Stimulated activated CD8-positive, alpha-beta memory T cell treated with anti-CD3 and anti-CD28 coated beads, Interleukin-2, amount 100 ng/mL, for 1 hour (primary cell): ENCODE measurements around the gene DPYD.

Experiments used
- DNase-seq, 2 donors: peaks; one replicate each; pipeline ENCODE4 v3.0.0-alpha.2; 2020; ENCODE audit warnings: low read depth in 2 of 2

The DPYD gene

DNA sequence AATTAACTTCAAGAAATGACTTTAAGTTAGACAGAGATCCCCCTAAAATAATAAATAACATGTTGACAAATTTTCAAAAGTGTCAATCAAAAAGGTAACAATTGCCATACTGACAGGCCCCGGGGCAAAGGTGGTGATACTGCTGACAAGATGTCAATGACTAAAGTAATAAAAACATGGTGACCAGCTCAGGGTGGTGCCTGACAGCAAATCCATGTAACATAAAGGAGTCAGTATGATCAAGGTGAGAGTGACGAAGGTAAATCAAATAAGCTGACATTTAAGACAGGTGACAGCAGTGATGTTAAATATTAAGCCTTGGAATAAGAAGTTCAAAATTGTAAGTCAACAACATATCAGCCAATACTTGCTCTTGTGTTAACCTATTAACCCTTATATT lies 387.5 kb downstream of the DPYD start:
- DNase-seq, result no peak

GRCh38 chr1:97529600-97529999 lies 391.2 kb downstream of the DPYD start:
- DNase-seq, result no peak

GRCh38 chr1:97524211-97524610 lies 396.6 kb downstream of the DPYD start:
- DNase-seq, result no peak

DNA sequence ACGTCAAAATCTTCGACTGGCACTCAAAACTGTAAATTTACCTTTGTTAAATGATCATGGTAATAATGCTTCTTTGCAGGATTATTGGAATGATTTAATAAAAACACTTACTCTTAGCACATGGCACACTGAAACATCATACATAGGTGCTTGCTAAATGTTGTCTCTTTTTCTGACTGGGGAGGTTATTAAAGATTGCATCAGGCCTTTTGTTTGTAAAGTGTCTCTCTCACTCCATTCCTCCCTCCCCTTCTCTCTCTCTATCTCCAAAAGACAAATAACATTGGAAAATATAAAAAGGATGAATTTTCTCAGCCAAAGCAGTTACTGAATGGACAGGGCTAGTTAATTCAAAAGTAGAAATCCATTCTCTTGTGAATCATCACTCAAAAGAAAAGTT lies 404.2 kb downstream of the DPYD start:
- DNase-seq, result no peak

GRCh38 chr1:97508653-97509218 lies 412.1 kb downstream of the DPYD start:
- DNase-seq, result no peak

DNA sequence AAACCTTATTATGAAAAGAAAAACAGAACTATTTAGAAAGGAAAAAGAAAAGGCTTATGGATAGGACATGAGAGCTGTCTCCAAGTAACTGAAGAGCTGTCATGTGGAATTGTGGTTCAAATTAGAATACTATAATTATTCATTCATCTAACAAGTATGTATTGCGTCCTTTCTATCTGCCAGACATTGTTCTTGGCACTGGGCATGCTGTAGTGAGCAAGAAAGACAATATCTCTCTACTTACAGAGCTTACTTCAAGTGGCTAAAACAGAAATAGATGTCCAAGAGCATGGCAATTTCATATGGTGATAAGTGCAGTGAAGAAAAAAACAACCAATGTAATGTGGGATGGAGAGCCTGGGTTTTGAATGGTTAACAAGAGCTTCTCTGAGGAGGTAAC lies 413.0 kb downstream of the DPYD start:
- DNase-seq, result no peak

- DNase-seq, result no peak
Observed at GRCh38 chr1:97506368-97506767, 414.5 kb downstream of the DPYD start.

DNA sequence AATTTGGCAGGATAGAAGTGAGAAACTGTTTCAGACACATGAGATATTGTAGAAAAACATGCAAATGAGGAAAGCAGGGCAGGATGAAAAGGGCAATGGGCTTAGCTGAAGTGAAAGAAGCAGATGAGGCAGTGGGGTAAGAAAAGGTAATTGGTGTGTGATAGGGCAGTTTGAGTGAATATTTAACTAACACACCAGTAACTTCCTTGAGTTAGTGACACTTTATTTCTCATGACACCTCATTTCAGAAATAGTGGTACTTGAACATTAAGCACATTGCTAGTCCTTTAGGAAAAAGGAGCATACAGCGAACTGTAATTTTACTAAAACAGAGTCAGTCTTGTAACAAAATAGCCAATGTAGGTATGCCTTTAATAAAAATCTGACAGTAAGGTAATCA lies 415.0 kb downstream of the DPYD start:
- DNase-seq, result no peak

- DNase-seq, result no peak
Observed at GRCh38 chr1:97505289-97505688, 415.5 kb downstream of the DPYD start.

- DNase-seq, result no peak
Observed at GRCh38 chr1:97502360-97502759, 418.5 kb downstream of the DPYD start.

GRCh38 chr1:97501628-97502027 lies 419.2 kb downstream of the DPYD start:
- no peak for DNase-seq

GRCh38 chr1:97500760-97501159 lies 420.1 kb downstream of the DPYD start:
- no peak for DNase-seq

DNA sequence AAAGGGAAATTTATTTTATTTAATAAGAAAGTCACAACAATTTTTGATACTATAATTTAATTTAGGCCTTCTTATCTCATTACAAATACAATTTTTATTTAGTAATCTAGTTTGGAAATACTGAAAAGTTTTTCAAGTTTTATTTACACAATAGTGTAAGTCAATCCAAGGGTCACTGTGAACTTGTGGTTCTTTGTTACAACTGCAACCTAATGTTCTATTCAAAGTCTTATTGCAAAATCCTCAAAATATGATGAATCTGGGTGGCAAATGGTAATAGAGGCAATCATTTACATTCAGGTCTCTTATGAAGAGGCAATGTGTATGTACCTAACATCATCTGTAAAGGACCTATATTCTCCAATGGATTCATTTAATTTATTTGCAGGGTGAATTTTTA lies 421.2 kb downstream of the DPYD start:
- no peak for DNase-seq

GRCh38 chr1:97489834-97490233 lies 431.0 kb downstream of the DPYD start:
- no peak for DNase-seq

DNA sequence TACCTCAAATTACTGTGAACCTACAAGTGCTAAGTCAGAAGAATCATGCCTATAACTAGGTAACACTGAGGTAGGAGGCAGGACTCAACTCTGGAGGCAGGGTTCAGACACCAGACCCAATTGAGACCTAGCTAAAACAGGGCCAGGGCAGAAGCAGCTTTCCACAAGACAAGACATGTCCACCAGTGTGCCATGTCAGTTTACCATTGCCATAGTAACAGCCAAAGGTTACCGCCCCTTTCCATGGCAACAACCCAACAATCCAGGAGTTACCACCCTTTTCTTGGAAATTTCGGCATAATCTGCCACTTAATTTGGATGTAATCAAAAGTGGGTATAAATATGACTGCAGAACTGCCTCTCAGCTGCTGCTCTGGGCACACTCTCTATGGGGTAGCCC lies 432.3 kb downstream of the DPYD start:
- no peak for DNase-seq

- DNase-seq, result no peak
Observed at GRCh38 chr1:97482022-97482421, 438.8 kb downstream of the DPYD start.

GRCh38 chr1:97467445-97467844 lies 453.4 kb downstream of the DPYD start:
- no peak for DNase-seq

DNA sequence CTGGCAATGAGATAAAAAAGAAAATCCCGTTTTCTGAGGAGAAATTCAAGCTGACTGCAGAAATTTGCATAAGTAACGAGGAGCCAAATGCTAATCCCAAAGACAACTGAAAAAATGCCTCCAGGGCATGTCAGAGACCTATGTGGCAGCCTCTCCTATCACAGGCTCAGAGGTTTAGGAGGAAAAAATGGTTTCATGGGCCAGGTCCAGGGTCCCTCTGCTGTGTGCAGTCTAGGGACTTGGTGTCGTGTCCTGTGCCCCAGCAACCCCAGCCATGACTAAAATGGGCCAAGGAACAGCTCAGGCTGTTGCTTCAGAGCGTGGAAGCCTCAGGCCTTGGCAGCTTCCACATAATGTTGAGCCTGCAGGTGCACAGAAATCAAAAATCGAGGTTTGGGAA lies 456.5 kb downstream of the DPYD start:
- DNase-seq, result no peak

DNA sequence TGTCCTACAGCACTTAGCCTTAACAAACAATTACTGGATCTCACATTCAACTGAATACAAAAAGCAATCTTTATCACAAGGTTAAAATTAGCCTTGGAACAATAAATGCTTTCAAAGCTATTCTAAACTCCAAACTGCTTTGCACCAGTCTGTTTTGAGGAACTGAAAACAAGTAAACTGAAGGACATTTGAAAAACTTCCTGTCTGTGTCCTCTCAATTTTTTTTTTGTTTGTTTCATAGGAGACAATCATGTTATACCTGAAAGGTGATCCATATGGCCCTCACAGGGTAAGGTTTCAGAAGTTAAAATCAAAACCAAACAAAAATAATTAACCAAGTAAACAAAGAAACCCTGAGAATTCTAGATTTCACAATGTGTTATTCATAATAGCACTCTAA lies 459.1 kb downstream of the DPYD start:
- DNase-seq, result no peak

DNA sequence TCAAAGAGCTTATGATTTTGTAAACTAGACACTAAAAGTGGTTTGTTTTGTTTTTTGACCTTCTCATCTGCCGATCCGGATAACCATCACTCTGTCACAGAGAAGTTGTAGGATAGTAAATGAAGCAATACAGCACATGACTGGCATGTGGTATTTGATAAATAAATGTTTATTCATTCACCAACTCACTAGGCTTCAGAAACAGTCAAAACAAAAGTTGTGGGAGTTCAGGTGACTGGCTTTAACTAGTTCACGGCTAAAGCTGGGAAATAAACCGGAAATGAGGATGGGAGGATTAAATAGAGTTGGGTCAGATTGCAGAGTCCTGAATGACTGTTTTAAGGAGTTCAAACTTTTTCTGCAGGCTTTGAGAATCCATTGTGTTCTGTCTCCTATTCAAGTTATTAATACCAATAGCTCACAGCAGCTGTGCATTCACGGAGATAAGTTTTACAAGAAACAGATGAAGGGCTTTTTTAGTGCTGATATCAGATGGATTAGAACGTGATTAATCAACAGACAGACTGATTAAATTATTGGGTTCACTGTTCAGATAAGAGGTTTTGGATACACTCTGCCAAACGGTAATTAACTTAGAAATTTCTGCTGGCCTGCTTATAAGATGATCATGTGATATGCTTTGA lies 463.3 kb downstream of the DPYD start:
- no peak for DNase-seq

GRCh38 chr1:97451944-97452343 lies 468.9 kb downstream of the DPYD start:
- no peak for DNase-seq

- no peak for DNase-seq
Observed at GRCh38 chr1:97451046-97451826, 469.6 kb downstream of the DPYD start.

DNA sequence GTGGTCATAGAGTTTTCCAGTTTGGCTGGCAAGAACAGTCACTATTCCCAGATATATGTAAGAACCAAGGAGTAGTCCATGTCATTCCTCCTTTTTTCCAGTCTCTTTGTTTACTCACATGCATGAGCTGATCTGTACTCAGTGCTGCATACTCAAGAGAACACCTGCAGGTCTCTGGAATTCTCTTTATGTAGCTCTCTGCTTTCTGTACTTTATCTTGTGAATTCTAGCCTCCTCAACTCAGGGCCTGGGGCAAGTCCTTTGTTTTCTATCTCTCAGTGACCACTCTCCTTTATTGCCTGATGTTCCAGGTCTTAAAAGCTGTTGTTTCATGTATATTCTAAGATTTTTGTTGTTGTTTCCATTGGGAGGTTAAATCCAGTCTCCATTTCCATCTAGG lies 478.9 kb downstream of the DPYD start:
- no peak for DNase-seq
